HepG2 (cell line): ENCODE measurements around the gene MED10. TPM values are rescaled to one million over a fixed set of nuclear protein-coding genes. Genes with fewer than 3 reads are reported as not detected.

Experiments
- ATAC-seq: fragments of 200-7000 bp; cut with Tn5 transposase; 3 replicates; pipeline ENCODE4 v1.9.1; 2020; ENCODE audit warnings: mild to moderate bottlenecking, moderate library complexity
- BruUV-seq: library from RNA; stranded (reverse); fragments of 400-500 nt; replicated peaks from 2 replicates; lab custom pipeline; 2021; lab: Mats Ljungman, UMichigan
- CTCF ChIA-PET: fragments of 300-600 bp; formaldehyde crosslinking; extraction: SDS; loops from one replicate; lab custom pipeline; 2021; ENCODE audit warnings: low total read pairs, inconsistent platforms, low intra/inter-chr PET ratio; lab: Yijun Ruan, JAX
- POLR2A ChIA-PET: fragments of 350-600 bp; sonication (Branson Sonifier 250); formaldehyde crosslinking; loops from one replicate; lab custom pipeline; 2020; ENCODE audit warnings: antibody characterized with exemption, inconsistent platforms; lab: Yijun Ruan, JAX
- DNase-seq: peaks from one replicate; pipeline ENCODE4 v3.0.0-alpha.2; 2015; ENCODE audit warnings: low spot score
- FAIRE-seq: peaks from 3 replicates; lab custom pipeline; 2011; peaks lifted over from hg19 to GRCh38; lab: Jason Lieb, UNC
- H2AFZ ChIP-seq: one replicate; pipeline ENCODE4 v1.6.1; 2011; ENCODE audit warnings: low read length, inconsistent platforms
- H3K27ac ChIP-seq: fragments of 300-600 bp; 3 replicates; pipeline ENCODE4 v1.8.0; 2011; ENCODE audit warnings: mixed run types, mild to moderate bottlenecking, mixed read lengths, low read length, inconsistent platforms; ENCODE audit not compliant: insufficient read depth; ENCODE audit errors: extremely low read length
- H3K27me3 ChIP-seq, 2 experiments: fragments of 200-600 bp in 1 of 2; 2 replicates in 1 of 2; 3 replicates in 1 of 2; pipeline versions ENCODE4 v1.6.0 to v1.8.0; 2011; ENCODE audit warnings: low read length in 2 of 2, mild to moderate bottlenecking in 2 of 2, moderate library complexity in 2 of 2, inconsistent platforms in 1 of 2; ENCODE audit not compliant: insufficient read depth in 2 of 2, control insufficient read depth in 1 of 2
- H3K36me3 ChIP-seq, 2 experiments: fragments of 200-600 bp in 1 of 2; replicated peaks in 1 of 2; 2 replicates in 1 of 2; 3 replicates in 1 of 2; pipeline versions ENCODE4 v1.5.1 to v1.8.0; 2011; ENCODE audit warnings: low read length in 2 of 2, inconsistent platforms in 1 of 2; ENCODE audit not compliant: insufficient read depth in 2 of 2, control insufficient read depth in 1 of 2
- H3K4me1 ChIP-seq: 2 replicates; pipeline ENCODE4 v1.5.1; 2012; ENCODE audit warnings: low read length, inconsistent platforms; ENCODE audit not compliant: insufficient read depth
- H3K4me2 ChIP-seq: 2 replicates; pipeline ENCODE4 v1.6.0; 2011; ENCODE audit warnings: low read depth, low read length, inconsistent platforms
- H3K4me3 ChIP-seq, 3 experiments: fragments of 200-600 bp in 1 of 3; sonication (generic), shearing (Covaris generic) in 1 of 3; replicated peaks in 1 of 3; 2 replicates each; pipeline ENCODE4 v1.5.1; 2011 to 2016; ENCODE audit warnings: low read length in 3 of 3, inconsistent platforms in 2 of 3, low read depth in 2 of 3, mild to moderate bottlenecking in 2 of 3, control low read depth in 1 of 3, mixed read lengths in 1 of 3; ENCODE audit not compliant: insufficient read depth in 1 of 3
- H3K79me2 ChIP-seq: one replicate; pipeline ENCODE4 v1.6.1; 2011; ENCODE audit warnings: low read length, inconsistent platforms; ENCODE audit not compliant: insufficient read depth
- H3K9ac ChIP-seq: 2 replicates; pipeline ENCODE4 v1.6.0; 2011; ENCODE audit warnings: mild to moderate bottlenecking, low read depth, low read length, inconsistent platforms; ENCODE audit not compliant: insufficient read depth
- H3K9me3 ChIP-seq: 2 replicates; pipeline ENCODE4 v1.5.1; 2012; ENCODE audit warnings: mild to moderate bottlenecking, low read length
- H4K20me1 ChIP-seq: 2 replicates; pipeline ENCODE4 v1.6.0; 2011; ENCODE audit warnings: inconsistent platforms, mild to moderate bottlenecking, low read length, moderate library complexity; ENCODE audit not compliant: insufficient read depth
- AHR ChIP-seq: IDR thresholded peaks from 2 replicates; pipeline ENCODE4 v1.6.1; 2018; ENCODE audit warnings: missing genetic modification reagents, missing compliant biosample characterization
- CSRNP1 ChIP-seq: sonication (generic); formaldehyde crosslinking; IDR thresholded peaks from 2 replicates; pipeline ENCODE4 v1.8.1; 2023; ENCODE audit warnings: mild to moderate bottlenecking, missing genetic modification reagents
- FOXO4 ChIP-seq: sonication (generic); formaldehyde crosslinking; conservative IDR thresholded peaks from 2 replicates; pipeline ENCODE4 v1.8.1; 2023; ENCODE audit warnings: missing genetic modification reagents
- HHEX ChIP-seq: IDR thresholded peaks from 2 replicates; pipeline ENCODE4 v1.6.1; 2016; ENCODE audit warnings: control low read depth
- MTERF4 ChIP-seq: sonication (generic); formaldehyde crosslinking; IDR thresholded peaks from 2 replicates; pipeline ENCODE4 v1.8.0; 2023; ENCODE audit warnings: mild to moderate bottlenecking, missing genetic modification reagents
- MTF2 ChIP-seq: sonication (generic); formaldehyde crosslinking; IDR thresholded peaks from 2 replicates; pipeline ENCODE4 v1.5.0; 2020; ENCODE audit warnings: missing genetic modification reagents, borderline replicate concordance
- NFE2L2 ChIP-seq: fragments of 150-350 bp; IDR thresholded peaks from 2 replicates; pipeline ENCODE4 v1.6.1; 2014; ENCODE audit warnings: low read length
- PCBP2 ChIP-seq: fragments of 200-400 bp; formaldehyde crosslinking; optimal IDR thresholded peaks from 2 replicates; pipeline ENCODE3; 2018; ENCODE audit warnings: low read length, low read depth; ENCODE audit not compliant: poor library complexity, severe bottlenecking
- PHF5A ChIP-seq: IDR thresholded peaks from one replicate; pipeline ENCODE4 v1.6.1; 2018; ENCODE audit warnings: low read depth, missing genetic modification reagents; ENCODE audit not compliant: unreplicated experiment
- PRPF4 ChIP-seq: fragments of 200-400 bp; formaldehyde crosslinking; IDR thresholded peaks from 2 replicates; pipeline ENCODE4 v1.6.1; 2016; ENCODE audit warnings: low read length, low read depth; ENCODE audit not compliant: poor library complexity, severe bottlenecking
- RCOR2 ChIP-seq: IDR thresholded peaks from 2 replicates; pipeline ENCODE4 v1.6.1; 2016; ENCODE audit warnings: missing biosample characterization, missing genetic modification reagents
- ZFP90 ChIP-seq: sonication (generic); formaldehyde crosslinking; IDR thresholded peaks from 2 replicates; pipeline ENCODE4 v1.8.0; 2022; ENCODE audit warnings: missing genetic modification reagents, mild to moderate bottlenecking, inconsistent platforms, borderline replicate concordance
- ZNF430 ChIP-seq: sonication (generic); formaldehyde crosslinking; IDR thresholded peaks from 2 replicates; pipeline ENCODE4 v1.9.0; 2021; ENCODE audit warnings: mild to moderate bottlenecking, missing genetic modification reagents
- ZNF468 ChIP-seq: sonication (generic); formaldehyde crosslinking; IDR thresholded peaks from 2 replicates; pipeline ENCODE4 v1.8.0; 2022; ENCODE audit warnings: mild to moderate bottlenecking, moderate library complexity, missing genetic modification reagents
- ZNF530 ChIP-seq: sonication (generic); formaldehyde crosslinking; IDR thresholded peaks from 2 replicates; pipeline ENCODE4 v1.5.0; 2020; ENCODE audit warnings: low read depth, mild to moderate bottlenecking, missing genetic modification reagents
- ZNF546 ChIP-seq: sonication (generic); formaldehyde crosslinking; conservative IDR thresholded peaks from 2 replicates; pipeline ENCODE4 v1.8.1; 2023; ENCODE audit warnings: mild to moderate bottlenecking, missing genetic modification reagents
- ZNF569 ChIP-seq: sonication (generic); formaldehyde crosslinking; IDR thresholded peaks from 2 replicates; pipeline ENCODE4 v1.5.0; 2020; ENCODE audit warnings: mild to moderate bottlenecking, missing genetic modification reagents, moderate library complexity, borderline replicate concordance
- ZNF773 ChIP-seq: sonication (generic); formaldehyde crosslinking; IDR thresholded peaks from 2 replicates; pipeline ENCODE4 v1.4.0; 2020; ENCODE audit warnings: missing genetic modification reagents, borderline replicate concordance
- ZNF883 ChIP-seq: sonication (generic); formaldehyde crosslinking; IDR thresholded peaks from 2 replicates; pipeline ENCODE4 v1.5.1; 2020; ENCODE audit warnings: mild to moderate bottlenecking, missing genetic modification reagents; ENCODE audit errors: not compliant biosample characterization
- ZZZ3 ChIP-seq: sonication (generic); formaldehyde crosslinking; IDR thresholded peaks from 2 replicates; pipeline ENCODE4 v1.4.0; 2020; ENCODE audit warnings: missing genetic modification reagents, mild to moderate bottlenecking, borderline replicate concordance
- WGBS: methylation state at CpG from one replicate; pipeline ENCODE4 v1.1.6; 2017; ENCODE audit warnings: low lambda C conversion rate; 5-methylcytosine and 5-hydroxymethylcytosine counted together
- in situ Hi-C: cut with HindIII; loops from 2 replicates; pipeline ENCODE4 v1.10.0; 2017; ENCODE audit warnings: low pct_unique_long_range_greater_than_20kb; ENCODE audit not compliant: extremely low pct_ligation_motif_present
- intact Hi-C: fragments of 100-400 bp; cut with micrococcal nuclease; formaldehyde crosslinking; loops from one replicate; pipeline ENCODE4 v1.10.0; 2022; ENCODE audit not compliant: unreplicated experiment
- polyA plus RNA-seq, 8 experiments: library from polyadenylated mRNA; depleted of rRNA in 3 of 8; stranded (reverse) in 7 of 8; unstranded in 1 of 8; fragments of >200 nt; fragmentation: Illumina TruSeq in 4 of 8; extraction: Trizol in 4 of 8; gene quantifications; 2 replicates each; pipeline versions ENCODE4 v1.2.1 to v1.2.3, GENCODE V29; 2011 to 2016; ENCODE audit warnings: low read depth in 4 of 8, missing spikeins in 1 of 8, mixed read lengths in 1 of 8; ENCODE audit not compliant: insufficient read depth in 1 of 8
- total RNA-seq, 5 experiments: library from RNA; depleted of rRNA; stranded (reverse); fragments of >200 nt; fragmentation: Illumina TruSeq; extraction: Trizol; gene quantifications; 2 replicates each; pipeline ENCODE4 v1.2.3, GENCODE V29; 2016; ENCODE audit warnings: low read depth in 1 of 5

Gene MED10
- total and polyA plus RNA-seq, 2 of the 13 experiments (the other 11 are each of a cell fraction or from before 2014, with no cell fraction given), result 11.2 to 23.7 TPM

DNA sequence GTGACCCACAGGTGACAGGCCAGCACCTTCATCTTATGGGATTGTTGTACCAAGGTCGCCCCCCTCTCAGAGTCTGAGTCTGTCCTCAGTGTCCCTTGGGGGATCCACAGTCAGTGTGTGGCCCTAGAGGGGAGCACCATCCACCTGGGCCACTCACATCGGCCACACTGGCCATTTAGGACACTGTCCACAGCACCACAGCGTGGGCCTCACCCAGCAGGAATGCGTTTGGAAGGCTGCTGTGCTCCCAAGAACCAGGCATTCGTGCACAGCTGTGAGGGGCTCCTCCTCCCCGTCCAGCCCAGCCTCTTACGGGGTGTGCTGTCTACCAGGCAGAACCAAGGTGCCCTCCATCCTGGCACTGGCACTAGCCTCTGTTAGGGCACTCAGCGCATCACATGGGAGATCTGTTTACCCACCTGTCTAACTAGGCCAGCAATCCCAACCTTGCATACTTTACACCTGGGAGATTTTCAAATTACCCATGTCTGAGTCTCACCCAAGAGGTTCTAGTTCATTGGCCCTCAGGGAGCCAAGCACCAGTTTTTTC lies 45.8 kb upstream of the MED10 start:
- CTCF ChIA-PET, result no interaction called here
- DNase-seq, result no peak
- no peaks in the 10 kb centered on the region for H3K79me2 ChIP-seq
- H3K27ac ChIP-seq, result no peak overlapping the region
- WGBS, result no CpG with 5 or more reads among the region's 8 CpGs
- no peak overlapping the region for H3K4me2 ChIP-seq
- in situ Hi-C loops, result no loop called here
- H3K9ac ChIP-seq, result no peak overlapping the region
- no peaks in the 10 kb centered on the region for H3K4me1 ChIP-seq
- no peak for TF ChIP-seq ZNF773
- no peak for TF ChIP-seq ZNF546 (CRISPR knock-in tag)
- no peak for TF ChIP-seq PRPF4
- TF ChIP-seq AHR, result no peak
- TF ChIP-seq FOXO4 (CRISPR knock-in tag), result no peak
- no peak for TF ChIP-seq ZFP90
- TF ChIP-seq MTF2 (CRISPR knock-in tag), result no peak
- TF ChIP-seq NFE2L2, result no peak
- no peak for TF ChIP-seq ZNF883
- no peak for TF ChIP-seq ZZZ3 (CRISPR knock-in tag)
- no peak for TF ChIP-seq HHEX (CRISPR knock-in tag)
- TF ChIP-seq ZNF569 (CRISPR knock-in tag), result no peak
- TF ChIP-seq ZNF430 (CRISPR knock-in tag), result no peak
- no peak for TF ChIP-seq ZNF530
- no peak for TF ChIP-seq RCOR2
- TF ChIP-seq MTERF4 (CRISPR knock-in tag), result no peak
- no peak for TF ChIP-seq CSRNP1 (CRISPR knock-in tag)
- no peak for TF ChIP-seq ZNF468 (CRISPR knock-in tag)
- TF ChIP-seq PHF5A (CRISPR knock-in tag), result no peak
- TF ChIP-seq PCBP2, result no peak
- TF ChIP-seq, all 625 proteins: peak for 0
- intact Hi-C loops, result no loop called here
- FAIRE-seq (no peak), ATAC-seq (no peak; the same call in 2 of the 3 replicates)
- Histone ChIP-seq H4K20me1 (no peaks in the 10 kb centered on the region), H3K9me3 (no peaks in the 10 kb centered on the region), H3K4me3 (no peak overlapping the region), H3K36me3 (no peaks in the 10 kb centered on the region), H3K27me3 (peaks cover 2 to 8% of the 10 kb centered on the region in 2 experiments; a peak in 1 of 5 replicates), H2AFZ (no peak overlapping the region)
- POLR2A ChIA-PET, result no interaction called here
- BruUV-seq, result no TSS peak
